ENCODE results near the gene G0S2.
"Not testable (repeated sequence)": the region's sequence is repeated elsewhere in the genome, so short reads cannot be mapped to it uniquely, and the experiment has no call there.

The G0S2 gene

DNA sequence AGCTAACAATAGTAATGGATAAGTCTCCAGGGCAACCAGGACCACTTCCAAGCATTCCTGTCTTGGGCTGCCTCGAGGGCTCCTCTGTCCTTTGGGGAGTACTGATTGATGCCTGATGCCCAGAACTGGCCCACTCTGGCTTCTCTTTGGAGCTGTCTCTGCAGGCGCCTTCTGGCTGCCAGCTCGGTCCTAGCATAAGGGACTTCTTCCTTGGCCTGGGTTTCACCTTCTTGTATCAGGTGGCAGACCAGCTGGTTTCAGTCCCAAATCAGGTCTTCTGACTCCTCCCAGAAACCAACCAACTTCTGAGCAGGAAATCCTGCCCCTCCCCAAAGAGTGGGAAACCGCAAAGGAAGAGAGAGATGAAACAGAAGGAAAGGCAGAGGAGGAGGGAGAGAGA, 10.6 kb downstream of the G0S2 start:
- no peak for DNase-seq

DNA sequence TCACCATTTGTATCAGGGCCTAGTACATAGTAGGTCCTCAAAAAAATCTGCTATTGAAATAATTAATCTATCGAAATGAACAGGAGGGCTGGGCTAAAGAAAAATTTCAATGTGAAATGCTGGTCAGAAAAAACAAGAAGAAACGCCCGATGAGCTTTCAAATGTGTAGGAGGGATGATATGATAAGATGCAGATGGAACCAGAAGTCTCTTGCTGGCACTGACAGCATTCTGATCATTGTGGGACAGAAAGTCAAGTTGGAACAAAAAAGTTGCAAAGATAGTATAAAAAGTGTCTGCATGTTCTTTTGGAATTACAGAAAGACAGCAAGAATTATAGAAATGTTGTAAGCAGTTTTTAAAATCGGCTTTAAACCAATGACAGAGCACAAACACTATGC, 11.1 kb downstream of the G0S2 start:
- DNase-seq: no peak

GRCh38 chr1:209688746-209689234, 13.6 kb downstream of the G0S2 start:
- DNase-seq: no peak

- DNase-seq: no peak
Measured at GRCh38 chr1:209689477-209689876, 14.3 kb downstream of the G0S2 start.

DNA sequence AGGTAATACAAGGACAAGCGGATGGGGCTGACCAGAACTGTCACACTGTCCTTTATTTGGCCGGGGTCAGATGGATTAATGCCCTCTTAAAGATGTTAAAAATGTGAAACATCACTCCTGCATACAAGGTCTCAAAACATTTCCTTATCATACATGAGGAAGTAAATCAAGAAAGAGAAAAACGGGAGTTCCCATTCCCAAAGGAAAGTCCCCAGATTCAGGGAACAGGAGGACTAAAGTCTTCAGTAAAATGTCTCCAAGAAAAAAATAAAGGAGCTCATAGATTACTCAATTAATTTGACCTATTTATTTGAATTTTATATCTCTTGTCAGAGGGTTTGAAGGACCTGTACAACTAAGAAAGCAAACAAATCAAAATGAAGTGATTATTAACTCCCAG, 16.0 kb downstream of the G0S2 start:
- DNase-seq: no peak

GRCh38 chr1:209692296-209692695, 17.1 kb downstream of the G0S2 start:
- DNase-seq: no peak

DNA sequence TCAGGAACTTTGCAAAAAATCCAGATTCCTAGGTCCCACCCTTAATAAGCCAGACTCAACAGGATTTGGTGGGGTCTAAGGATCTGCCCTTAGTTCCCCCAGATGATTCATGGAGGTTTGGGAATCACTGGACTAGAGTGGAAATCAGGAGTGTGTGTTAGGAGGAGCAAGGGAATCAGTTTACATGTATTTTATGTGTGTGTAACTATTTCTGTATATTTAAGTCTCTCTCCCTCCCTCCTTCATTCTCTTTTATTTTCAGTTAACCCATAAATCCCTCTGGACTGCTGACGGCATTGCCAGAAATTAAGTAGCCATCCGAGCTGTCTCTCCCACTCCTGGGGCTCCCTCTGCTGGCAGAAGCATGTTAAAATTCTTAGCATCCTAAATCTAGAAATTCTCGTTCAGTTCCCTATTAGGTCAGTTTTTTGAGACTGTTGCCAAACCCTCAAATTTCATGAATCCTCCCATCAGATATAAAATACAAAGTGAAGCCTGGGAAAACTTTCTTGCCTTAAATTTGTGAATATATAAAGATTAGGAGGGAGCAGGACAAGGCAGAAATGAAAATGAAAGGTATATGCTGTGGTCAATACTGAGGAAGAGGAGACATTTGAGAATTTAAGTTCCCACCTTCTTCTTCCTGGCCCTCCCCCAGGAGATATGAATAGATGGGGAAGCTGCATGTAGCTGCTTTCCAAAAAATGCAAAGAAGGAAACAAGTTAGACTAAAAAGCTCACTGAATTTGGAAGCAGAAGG, 17.7 kb downstream of the G0S2 start:
- DNase-seq: peak; percentile 52 to 66

- DNase-seq: no peak
Measured at GRCh38 chr1:209696673-209697072, 21.5 kb downstream of the G0S2 start.

DNA sequence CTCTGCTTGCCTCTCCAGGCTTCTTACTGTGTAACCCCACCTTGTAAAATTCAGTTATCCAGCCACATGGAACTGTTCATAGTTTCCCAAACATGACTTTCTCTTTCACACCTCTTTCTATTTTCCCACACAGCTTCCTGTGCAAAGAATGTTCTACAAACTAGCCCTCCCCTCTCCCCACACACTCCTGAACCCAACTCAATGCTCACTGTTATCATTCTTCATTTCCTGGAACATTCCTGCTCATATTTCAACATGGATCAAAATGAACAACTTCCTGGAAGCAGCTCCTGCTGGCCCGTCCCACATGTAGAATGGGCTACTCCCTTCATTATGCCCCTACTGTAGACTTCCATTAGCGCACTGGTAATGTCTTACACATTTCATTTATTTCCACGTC, 21.9 kb downstream of the G0S2 start:
- no peak for DNase-seq

DNA sequence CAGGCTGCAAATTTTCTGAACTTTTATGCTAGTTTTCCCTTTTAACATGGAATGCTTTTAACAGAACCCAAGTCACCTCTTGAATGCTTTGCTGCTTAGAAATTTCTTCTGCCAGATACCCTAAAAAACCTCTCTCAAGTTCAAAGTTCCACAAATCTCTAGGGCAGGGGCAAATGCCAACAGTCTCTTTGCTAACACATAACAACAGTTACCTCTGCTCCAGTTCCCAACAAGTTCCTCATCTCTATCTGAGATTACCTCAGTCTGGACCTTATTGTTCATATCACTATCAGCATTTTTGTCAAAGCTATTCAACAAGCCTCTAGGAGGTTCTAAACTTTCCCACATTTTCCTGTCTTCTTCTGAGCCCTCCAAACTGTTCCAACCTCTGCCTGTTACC, 25.5 kb downstream of the G0S2 start:
- not testable (repeated sequence) for DNase-seq

- DNase-seq: no peak
Measured at GRCh38 chr1:209702832-209703231, 27.6 kb downstream of the G0S2 start.

GRCh38 chr1:209703834-209704504, 28.8 kb downstream of the G0S2 start:
- no peak for DNase-seq

GRCh38 chr1:209704584-209704983, 29.4 kb downstream of the G0S2 start, which contains the start of gene HSD11B1:
TSS of gene HSD11B1 (plus strand) at chr1:209704846. CDS start at chr1:209704943, 97 bp downstream.
- no peak for DNase-seq

DNA sequence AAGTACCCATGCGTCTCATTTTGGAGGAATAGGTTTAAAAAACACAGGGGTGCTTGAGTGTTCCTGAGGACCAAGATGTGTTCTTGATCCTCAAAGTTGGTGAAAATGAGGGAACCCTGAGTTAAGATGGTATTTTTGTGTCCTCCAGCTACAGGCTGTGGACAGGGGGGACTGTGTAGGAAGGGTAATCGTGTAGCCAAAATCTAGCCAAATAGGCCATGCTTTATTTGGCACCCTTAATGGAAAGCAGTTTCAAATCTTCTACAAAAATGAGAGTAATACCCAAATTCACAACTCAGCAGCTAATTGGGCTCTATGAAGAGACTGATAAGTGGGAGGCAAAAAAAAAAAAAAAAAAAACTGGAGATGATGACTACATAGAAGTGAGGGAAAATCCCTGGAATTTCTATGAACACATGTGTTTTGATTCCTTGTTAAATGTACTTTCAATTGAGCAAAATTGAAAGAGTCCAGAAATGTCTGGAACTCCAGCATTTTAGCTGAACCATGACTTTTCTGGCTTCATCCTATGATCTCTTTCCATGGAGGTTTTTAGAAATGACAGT, 29.9 kb downstream of the G0S2 start:
- DNase-seq: no peak

DNA sequence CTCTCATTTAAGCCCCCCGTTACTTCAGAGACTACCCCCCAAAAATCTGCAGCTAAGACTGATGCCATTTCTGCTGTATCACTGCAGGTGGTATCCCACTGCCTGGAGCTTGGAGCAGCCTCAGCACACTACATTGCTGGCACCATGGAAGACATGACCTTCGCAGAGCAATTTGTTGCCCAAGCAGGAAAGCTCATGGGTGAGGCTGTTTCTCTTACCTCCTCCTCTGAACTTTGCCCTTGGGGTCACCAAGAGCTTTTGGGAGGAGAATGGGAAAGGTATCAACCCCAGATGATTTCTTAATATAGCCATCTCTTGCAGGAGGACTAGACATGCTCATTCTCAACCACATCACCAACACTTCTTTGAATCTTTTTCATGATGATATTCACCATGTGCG, 31.4 kb downstream of the G0S2 start:
- DNase-seq: no peak

- no peak for DNase-seq
Measured at GRCh38 chr1:209707308-209707707, 32.1 kb downstream of the G0S2 start.

- DNase-seq: no peak
Measured at GRCh38 chr1:209708297-209708696, 33.1 kb downstream of the G0S2 start.

DNA sequence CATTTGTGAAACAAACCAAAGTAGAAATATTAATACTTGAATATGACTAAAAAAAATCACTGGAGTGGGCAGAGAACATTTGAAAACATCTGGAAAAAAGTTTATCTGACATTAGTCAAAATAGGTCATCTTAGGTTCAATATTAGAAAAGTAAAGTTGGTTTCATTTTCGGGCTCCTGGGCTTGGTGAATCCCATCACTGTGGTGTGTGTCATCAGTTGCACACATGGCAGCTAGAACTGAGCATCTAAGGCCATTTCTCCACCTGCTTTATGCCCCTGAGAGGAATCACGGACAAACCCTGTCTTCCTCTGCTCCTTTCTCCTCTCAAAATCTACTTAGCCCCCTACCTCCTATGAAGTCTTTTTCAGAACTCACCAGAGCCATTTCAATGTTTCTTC, 34.9 kb downstream of the G0S2 start:
- no peak for DNase-seq

GRCh38 chr1:209710847-209711246, 35.6 kb downstream of the G0S2 start:
- no peak for DNase-seq

- DNase-seq: no peak
Measured at GRCh38 chr1:209714338-209714737, 39.1 kb downstream of the G0S2 start.

- DNase-seq: no peak
Measured at GRCh38 chr1:209715314-209715713, 40.1 kb downstream of the G0S2 start.

DNA sequence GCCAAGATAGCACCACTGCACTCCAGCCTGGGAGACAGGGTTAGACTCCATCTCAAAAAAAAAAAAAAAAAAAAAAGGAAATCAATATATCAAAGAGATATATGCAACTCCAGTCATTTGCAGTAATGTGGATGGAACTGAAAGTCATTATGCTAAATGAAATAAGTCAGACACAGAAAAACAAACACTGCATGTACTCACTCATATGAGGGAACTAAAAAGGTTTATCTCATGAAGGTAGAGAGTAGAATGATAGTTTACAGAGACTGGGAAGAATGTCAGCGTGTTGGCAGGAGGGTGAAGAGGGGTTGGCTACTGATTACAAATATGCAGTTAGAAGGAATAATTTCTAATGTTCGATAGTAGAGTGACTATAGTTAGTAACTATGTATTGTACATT, 42.6 kb downstream of the G0S2 start:
- no peak for DNase-seq

DNA sequence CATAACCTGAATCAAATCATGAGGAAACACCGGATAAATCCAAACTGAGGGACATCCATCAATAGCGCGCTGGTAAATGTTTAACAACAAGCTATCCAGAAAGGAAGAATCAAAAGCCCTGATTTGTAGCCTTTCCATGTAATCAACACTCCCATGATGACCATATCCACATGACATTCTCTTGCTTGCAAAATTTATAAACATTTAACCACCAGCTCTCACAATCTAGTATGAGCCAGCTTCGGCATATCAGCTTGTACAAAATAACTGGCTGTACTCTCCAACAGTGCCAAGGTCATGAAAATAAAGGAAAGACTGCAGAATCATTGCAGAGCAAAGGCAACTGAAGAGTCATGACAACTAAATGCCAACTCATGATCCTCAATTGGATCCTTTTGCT, 45.1 kb downstream of the G0S2 start:
- no peak for DNase-seq

- no peak for DNase-seq
Measured at GRCh38 chr1:209720826-209721225, 45.6 kb downstream of the G0S2 start.
